Upper lobe of right lung (tissue), 1 donor: Measurements from ENCODE around the gene RTP4. TPM values are rescaled to one million over a fixed set of nuclear protein-coding genes. Genes with fewer than 3 reads are reported as not detected.

ENCODE experiments used
- ATAC-seq: fragments of 200-7000 bp; cut with Tn5 transposase; one replicate; pipeline ENCODE4 v1.9.1; 2020; ENCODE audit warnings: mild to moderate bottlenecking, moderate library complexity
- DNase-seq: peaks from one replicate; pipeline ENCODE4 v3.0.0-alpha.2; 2020
- H3K27ac ChIP-seq: fragments of 200-600 bp; one replicate; pipeline ENCODE4 v1.8.0; 2022
- H3K27me3 ChIP-seq: fragments of 200-600 bp; one replicate; pipeline ENCODE4 v1.8.0; 2022; ENCODE audit warnings: mild to moderate bottlenecking
- H3K36me3 ChIP-seq: fragments of 200-600 bp; one replicate; pipeline ENCODE4 v1.8.0; 2022
- H3K4me1 ChIP-seq: fragments of 200-600 bp; one replicate; pipeline ENCODE4 v1.8.0; 2022
- H3K4me3 ChIP-seq: fragments of 200-600 bp; one replicate; pipeline ENCODE4 v1.8.0; 2022; ENCODE audit warnings: mild to moderate bottlenecking
- H3K9me3 ChIP-seq: fragments of 200-600 bp; one replicate; pipeline ENCODE4 v1.8.0; 2022
- intact Hi-C: fragments of 100-400 bp; cut with DNase I; formaldehyde crosslinking; loops from one replicate; pipeline ENCODE4 v1.11.0; 2022
- total RNA-seq: library from RNA; stranded (reverse); fragmentation: NEBNext Ultra II Directional; extraction: Animal tissue kit (Norgen Biotek cat#: 25700); gene quantifications from one replicate; pipeline ENCODE4 v1.2.1, GENCODE V29; 2021
- TF ChIP-seq, protein P1 (sequence below): fragments of 200-600 bp; IDR thresholded peaks from one replicate; pipeline ENCODE4 v1.8.0; 2022; ENCODE audit warnings: antibody characterized with exemption
- donor health status: DM: no; HTN: yes; CAD: no; lungs with severe emphysema.

Gene RTP4
- total RNA-seq, 1 donor from 2014 or later = 5.6 TPM

- Histone ChIP-seq H3K4me1 (peaks cover 12% of the 10 kb centered on the region), H3K4me3 (no peak overlapping the region), H3K36me3 (no peaks in the 10 kb centered on the region), H3K27me3 (no peaks in the 10 kb centered on the region), H3K27ac (no peak overlapping the region), H3K9me3 (no peaks in the 10 kb centered on the region)
- DNase-seq (no peak), ATAC-seq (no peak)
- intact Hi-C loops = loop anchor here (5.0 kb wide), 1 partner anchor 354 kb away; no protein-coding TSS in a partner anchor
- TF ChIP-seq, protein P1, sequence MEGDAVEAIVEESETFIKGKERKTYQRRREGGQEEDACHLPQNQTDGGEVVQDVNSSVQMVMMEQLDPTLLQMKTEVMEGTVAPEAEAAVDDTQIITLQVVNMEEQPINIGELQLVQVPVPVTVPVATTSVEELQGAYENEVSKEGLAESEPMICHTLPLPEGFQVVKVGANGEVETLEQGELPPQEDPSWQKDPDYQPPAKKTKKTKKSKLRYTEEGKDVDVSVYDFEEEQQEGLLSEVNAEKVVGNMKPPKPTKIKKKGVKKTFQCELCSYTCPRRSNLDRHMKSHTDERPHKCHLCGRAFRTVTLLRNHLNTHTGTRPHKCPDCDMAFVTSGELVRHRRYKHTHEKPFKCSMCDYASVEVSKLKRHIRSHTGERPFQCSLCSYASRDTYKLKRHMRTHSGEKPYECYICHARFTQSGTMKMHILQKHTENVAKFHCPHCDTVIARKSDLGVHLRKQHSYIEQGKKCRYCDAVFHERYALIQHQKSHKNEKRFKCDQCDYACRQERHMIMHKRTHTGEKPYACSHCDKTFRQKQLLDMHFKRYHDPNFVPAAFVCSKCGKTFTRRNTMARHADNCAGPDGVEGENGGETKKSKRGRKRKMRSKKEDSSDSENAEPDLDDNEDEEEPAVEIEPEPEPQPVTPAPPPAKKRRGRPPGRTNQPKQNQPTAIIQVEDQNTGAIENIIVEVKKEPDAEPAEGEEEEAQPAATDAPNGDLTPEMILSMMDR = no peak
Observed at GRCh38 chr3:187323091-187323490, 45.1 kb upstream of the RTP4 start.

DNA sequence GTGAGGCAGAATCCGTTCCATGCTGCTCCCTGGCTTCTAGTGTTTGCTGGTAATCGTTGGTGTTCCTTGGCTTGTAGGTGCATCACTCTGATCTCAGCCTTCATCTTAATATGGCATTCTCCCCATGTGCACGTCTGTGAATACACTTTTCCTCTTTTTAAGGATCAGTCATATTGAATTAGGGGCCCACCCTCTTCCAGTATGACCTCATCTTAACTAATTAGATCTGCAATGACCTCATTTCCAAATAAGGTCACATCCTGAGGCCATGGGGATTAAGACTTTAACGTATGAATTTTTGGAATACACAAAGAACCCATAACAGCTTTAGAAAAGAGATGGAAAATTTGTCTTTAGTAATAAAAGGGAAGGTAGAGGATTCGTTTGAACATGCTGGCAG is 42.6 kb upstream of the RTP4 start:
- H3K36me3 ChIP-seq = no peaks in the 10 kb centered on the region
- H3K4me1 ChIP-seq = no peaks in the 10 kb centered on the region
- TF ChIP-seq, protein P1 = no peak
- H3K27ac ChIP-seq = no peak overlapping the region
- no peak for DNase-seq
- no peaks in the 10 kb centered on the region for H3K9me3 ChIP-seq
- intact Hi-C loops = no loop called here
- no peaks in the 10 kb centered on the region for H3K27me3 ChIP-seq
- no peak overlapping the region for H3K4me3 ChIP-seq
- no peak for ATAC-seq

- TF ChIP-seq, protein P1 = no peak
- intact Hi-C loops = no loop called here
- no peaks in the 10 kb centered on the region for H3K27me3 ChIP-seq
- DNase-seq = no peak
- H3K36me3 ChIP-seq = no peaks in the 10 kb centered on the region
- no peaks in the 10 kb centered on the region for H3K4me1 ChIP-seq
- H3K4me3 ChIP-seq = no peak overlapping the region
- no peak overlapping the region for H3K27ac ChIP-seq
- peak; percentile 83 for ATAC-seq
- no peaks in the 10 kb centered on the region for H3K9me3 ChIP-seq
Observed at GRCh38 chr3:187327845-187328244, 40.3 kb upstream of the RTP4 start.

- Histone ChIP-seq H3K36me3 (no peaks in the 10 kb centered on the region), H3K4me3 (no peak overlapping the region), H3K4me1 (no peaks in the 10 kb centered on the region), H3K9me3 (no peaks in the 10 kb centered on the region), H3K27me3 (no peaks in the 10 kb centered on the region), H3K27ac (no peak overlapping the region)
- DNase-seq (no peak), ATAC-seq (no peak)
- intact Hi-C loops = no loop called here
- TF ChIP-seq, protein P1 = no peak
Observed at GRCh38 chr3:187328691-187329090, 39.5 kb upstream of the RTP4 start.

GRCh38 chr3:187334904-187335303 is 33.3 kb upstream of the RTP4 start:
- Histone ChIP-seq H3K4me1 (no peaks in the 10 kb centered on the region), H3K27ac (no peak overlapping the region), H3K9me3 (no peaks in the 10 kb centered on the region), H3K27me3 (no peaks in the 10 kb centered on the region), H3K36me3 (no peaks in the 10 kb centered on the region), H3K4me3 (no peak overlapping the region)
- intact Hi-C loops = no loop called here
- DNase-seq = no peak
- no peak for ATAC-seq
- TF ChIP-seq, protein P1 = no peak

DNA sequence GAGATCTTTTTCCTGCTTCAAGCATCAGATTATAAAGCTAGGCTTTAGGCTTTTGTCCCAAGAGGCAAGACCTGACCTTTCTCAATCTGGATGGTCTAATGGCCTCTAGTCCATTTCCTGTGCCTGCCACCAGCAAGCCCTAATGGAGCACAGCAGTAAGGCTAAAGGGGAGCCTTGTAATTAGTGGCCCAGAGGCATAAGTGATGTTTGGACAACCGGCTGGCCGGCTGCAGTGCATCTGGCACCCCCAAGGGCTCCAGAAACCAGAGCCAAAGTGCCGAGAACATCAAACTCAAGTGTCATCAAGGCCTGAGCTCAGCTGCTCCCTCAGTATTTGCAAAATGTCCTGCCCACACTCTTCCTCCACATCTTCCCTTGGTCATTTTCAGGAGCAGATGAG is 31.9 kb upstream of the RTP4 start:
- ATAC-seq (no peak), DNase-seq (no peak)
- no peaks in the 10 kb centered on the region for H3K36me3 ChIP-seq
- no peaks in the 10 kb centered on the region for H3K27me3 ChIP-seq
- H3K27ac ChIP-seq = no peak overlapping the region
- no peaks in the 10 kb centered on the region for H3K4me1 ChIP-seq
- TF ChIP-seq, protein P1 = no peak
- no peak overlapping the region for H3K4me3 ChIP-seq
- intact Hi-C loops = no loop called here
- no peaks in the 10 kb centered on the region for H3K9me3 ChIP-seq
